HG03520 (cell line): ENCODE data around the gene UBE3D.
"Not testable (repeated sequence)": the region's sequence is repeated elsewhere in the genome, so short reads cannot be mapped to it uniquely, and the experiment has no call there.

Source experiments
- ATAC-seq: cut with Tn5 transposase; IDR thresholded peaks from one replicate; pipeline ENCODE4 v1.9.1; 2021; ENCODE audit warnings: mild to moderate bottlenecking, moderate library complexity; ENCODE audit not compliant: unreplicated experiment

The UBE3D gene

DNA sequence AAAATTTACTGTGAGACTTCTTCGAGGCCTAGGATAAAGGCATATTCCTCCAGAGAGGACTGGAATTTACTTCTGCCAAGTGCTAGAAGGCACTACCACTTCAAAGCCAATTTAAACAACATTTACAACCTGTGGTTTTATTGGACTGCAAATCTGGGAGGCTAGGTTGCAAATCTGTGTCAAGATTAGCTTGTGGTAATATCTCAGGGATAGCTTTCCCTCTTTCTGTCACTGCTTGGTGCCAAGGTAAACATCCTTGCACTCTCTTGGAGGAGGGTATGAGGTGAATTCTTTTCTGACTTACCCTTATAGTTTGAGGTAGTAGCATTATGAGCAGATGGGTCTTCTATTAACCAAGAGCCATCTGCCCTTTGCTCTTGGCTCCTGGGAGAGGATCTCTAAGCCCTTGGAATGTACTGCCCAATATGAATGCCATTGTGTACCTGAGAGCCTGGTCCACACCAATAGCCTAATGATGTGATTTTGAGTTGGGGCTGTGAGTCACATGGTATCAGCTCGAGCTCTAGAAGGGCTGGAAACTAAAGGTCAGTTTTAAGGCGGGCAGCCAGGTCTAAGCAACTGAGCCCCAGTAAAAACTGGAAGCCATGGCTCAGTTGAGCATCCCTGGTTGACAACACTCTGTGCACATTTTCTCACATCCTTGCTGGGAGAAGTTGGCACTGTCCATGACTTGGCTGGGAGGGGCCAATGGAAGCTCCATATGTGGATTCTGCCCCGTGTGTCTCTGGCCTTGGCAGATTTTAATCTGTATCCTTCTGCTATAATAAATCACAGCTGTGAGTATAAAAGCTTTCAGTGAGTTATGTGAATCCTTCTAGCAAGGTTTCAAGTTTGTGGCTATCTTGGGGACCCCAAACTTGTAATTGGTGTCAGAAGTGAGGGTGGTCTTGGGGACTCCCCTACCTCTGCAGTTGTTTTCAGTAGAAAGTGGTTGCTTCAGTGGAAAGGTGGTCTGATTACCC is 188.1 kb downstream of the UBE3D start:
- ATAC-seq: no peak

DNA sequence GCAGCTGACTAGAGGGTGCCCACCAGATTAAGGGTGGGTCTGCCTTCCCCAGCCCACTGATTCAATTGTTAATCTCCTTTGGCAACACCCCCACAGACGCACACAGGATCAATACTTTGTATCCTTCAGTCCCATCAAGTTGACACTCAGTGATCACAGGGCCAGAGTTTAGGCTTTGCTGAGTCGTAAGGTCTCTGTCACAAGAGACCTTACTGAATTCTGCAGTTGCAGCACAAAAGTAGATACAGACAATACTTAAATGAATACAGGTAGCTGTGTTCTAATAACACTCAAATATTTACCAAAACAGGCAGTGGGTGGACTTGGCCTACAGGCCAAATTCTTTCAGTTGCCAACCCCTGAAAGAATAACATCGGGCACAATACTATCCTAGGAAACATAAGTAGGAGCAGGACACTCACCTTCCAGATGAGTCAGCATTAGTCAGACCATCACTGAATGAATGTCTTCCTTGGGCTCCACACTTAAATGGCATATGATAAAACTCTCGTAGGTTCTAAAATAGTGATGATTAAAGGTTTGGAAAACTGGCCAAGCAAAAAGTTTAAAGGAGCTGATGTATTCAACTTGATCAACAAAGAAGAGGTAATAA is 190.0 kb downstream of the UBE3D start:
- no peak for ATAC-seq

DNA sequence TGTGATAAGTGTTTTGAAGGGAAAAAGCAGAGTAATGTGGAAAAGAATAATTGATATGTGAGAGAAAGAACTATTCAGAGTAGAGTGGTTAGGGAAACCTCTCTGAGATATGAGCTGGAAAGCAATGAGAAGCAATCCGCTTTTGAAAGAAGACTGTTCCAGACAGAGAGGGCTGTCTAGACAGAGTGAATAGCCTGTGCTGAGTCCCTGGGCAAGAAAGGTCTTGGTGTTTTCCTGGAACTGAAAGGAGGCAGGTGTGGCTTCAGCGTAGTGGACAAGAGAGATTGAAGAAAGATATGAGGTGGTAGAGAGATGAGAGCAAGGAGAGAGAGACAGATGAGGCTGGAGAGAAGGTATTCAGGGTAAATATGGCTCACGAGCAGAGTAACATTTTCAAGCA is 190.8 kb downstream of the UBE3D start:
- ATAC-seq: no peak

DNA sequence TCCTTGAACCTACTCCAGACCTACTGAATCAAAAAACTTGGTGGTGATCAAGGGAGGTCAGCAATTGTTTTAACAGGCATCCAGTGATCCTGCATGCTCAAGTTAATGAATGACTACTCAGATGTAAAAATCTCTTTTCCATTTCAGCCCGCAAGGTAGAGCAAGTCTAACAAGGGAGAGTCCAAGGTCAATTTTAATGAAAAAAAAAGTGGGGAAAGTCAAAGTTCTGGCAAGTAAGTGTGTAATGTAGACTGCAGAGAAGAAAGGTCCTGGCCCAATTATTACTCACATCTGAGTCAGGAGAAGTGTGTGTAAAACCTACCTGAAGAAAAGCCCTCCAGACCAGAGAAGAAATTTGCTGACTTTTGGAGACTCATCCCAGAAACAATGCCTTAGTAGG is 193.5 kb downstream of the UBE3D start:
- ATAC-seq: no peak

DNA sequence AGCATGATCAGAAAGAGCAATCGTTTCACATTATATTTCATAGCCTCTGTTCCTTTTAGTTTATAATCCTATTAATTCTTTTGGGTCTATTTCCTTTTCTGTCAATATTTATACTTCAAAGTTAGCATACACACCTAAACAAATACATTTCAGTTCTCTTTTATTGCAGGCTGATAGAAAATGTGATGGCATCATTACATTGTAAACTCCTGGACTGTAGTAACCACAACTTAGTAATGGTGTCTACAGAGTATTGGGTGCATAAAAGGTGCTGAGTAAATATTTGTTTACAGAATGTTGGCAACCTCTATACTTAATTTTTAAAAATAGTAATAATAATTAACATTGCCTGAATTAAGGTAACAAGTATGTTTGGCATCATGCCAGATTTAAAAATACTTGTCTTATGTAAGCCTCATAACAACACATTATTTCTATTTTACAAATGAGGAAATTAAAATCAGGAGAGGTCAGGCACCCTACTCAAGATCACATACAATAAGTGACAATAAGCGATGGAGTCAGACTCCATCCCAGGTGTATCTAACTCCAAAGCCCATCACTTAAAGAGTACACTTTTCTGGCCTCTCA is 195.0 kb downstream of the UBE3D start:
- no peak for ATAC-seq

DNA sequence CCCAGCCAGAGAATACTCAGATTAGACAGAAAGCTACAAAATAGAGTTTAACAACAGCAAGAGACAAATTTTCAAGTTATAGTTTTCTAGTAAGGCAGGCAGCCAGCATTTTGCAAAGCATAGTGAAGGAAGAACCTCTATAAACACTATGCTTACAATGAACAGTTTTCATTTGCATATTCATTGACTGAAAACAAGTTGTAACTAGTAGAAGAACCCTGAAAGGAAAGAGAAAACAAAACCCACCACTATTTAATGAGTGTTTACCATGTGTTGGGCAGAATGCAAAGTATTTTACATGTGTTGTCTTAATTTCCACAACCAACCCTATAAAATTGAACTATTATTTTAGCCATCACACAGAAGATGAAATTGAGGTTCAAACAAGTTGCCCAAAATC is 196.1 kb downstream of the UBE3D start:
- ATAC-seq: no peak

DNA sequence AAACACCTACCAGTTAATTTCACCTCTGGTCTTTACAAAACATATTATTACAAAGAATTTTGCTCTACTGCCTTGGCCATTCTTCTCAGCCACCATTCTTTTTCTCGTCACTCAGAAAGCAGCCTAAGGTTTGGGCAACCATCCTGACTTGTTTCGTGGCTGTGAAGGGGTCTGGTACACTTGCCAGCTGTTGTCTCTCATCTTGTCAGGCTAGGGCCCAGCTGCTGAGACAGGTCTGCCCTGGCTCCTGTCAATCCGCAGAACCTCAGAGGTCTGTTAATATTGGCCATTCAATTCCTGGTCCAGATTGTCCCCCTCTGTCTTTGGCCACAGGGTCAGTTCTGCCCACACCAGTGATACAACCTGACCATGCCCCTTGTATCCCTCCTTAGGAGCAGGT is 197.7 kb downstream of the UBE3D start:
- ATAC-seq: no peak

DNA sequence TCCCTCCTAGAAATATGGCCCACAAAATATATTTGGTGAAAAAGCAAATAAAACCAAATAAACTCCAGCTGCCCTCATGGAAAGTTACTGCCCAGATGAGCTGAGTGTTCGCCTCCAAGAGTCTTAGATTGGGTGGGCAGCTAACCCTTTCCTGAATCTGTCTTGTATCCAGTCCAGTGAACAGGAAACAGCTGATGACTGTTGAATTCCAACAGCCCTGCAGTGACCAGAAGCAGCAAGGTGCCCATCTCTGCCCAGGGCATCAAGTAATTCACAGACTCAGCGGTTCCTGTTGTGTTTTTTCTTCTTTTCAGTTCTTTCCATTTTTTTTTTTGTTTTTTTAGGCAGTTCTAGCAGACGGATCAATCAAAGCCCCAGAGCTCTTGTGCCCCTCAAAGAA is 199.2 kb downstream of the UBE3D start:
- no peak for ATAC-seq

DNA sequence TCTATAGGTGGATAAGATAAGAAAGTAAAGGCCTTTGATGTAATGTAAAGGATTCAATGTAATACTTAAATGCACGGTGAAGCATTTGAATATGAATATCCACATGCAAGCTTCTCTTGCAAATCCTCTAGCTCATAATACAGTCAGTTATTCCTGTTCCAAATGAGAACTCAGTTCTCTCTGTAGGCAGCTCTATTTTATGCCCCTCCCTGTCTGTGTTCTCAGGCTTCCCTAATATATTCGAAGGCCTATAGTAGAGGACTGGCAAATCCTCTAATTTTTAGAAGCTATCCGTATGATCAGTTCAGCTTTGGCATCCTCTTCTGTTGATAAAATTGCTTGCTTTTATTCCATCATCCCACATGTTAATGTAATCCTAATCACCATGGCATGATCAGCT is 200.2 kb downstream of the UBE3D start:
- ATAC-seq: no peak

DNA sequence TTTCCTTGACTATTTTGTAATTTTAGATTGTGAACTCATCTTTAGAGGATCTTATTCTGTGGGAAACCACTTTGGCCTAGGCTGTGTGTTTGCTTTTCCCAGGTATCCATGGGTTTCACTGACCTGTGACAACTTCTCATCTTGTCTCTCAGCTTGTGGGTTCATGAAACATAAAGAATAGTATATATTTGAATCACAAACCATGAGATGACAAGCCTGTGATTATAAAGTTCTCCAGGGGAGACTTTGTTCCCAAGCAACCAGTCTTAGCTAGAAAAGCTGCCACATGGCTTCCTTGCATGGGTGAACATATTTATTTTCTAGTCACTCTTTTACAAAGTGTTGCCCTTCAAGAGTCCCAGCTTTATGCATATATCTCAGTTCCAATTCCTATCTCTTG is 201.9 kb downstream of the UBE3D start:
- ATAC-seq: no peak

DNA sequence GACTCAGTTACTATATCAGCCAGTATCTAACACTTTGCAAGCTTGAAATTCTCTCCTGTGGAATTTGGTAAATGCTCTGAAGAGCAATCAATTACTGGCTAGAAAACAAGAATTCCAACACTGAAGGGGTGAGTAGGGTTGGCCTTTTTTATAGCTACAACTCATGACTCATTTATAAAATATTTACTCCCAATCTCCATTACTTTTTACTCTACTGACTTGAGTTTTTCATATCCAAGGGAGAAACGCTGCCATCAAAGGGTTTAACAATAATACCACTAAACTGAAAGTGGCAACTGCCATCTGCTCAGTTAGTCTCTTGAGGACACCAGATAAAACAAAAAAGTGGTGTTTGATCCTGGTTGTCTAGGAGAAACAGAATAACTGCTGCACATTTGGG is 203.1 kb downstream of the UBE3D start:
- no peak for ATAC-seq

DNA sequence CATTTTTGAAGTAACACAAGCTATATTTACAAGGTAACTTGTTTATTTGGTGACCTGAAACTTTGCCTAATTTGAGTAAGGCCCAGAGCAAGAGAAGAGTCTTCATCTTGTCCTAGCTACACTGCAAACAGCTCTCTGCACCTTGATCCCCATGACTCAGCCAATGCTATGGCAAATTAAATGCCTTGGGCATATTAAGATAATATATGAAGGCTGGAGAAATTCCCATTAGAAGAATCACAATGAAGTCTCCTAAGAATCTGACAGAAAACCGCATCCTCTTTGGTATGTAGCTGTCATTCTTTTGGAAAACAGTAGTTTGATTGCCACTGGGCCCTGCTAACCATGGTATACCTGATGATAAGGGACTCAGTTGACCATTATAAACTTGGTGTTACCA is 204.5 kb downstream of the UBE3D start:
- ATAC-seq: no peak

DNA sequence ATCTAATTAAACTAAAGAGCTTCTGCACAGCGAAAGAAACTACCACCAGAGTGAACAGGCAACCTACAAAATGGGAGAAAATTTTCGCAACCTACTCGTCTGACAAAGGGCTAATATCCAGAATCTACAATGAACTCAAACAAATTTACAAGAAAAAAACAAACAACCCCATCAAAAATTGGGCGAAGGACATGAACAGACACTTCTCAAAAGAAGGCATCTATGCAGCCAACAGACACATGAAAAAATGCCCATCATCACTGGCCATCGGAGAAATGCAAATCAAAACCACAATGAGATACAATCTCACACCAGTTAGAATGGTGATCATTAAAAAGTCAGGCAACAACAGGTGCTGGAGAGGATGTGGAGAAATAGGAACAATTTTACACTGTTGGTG is 209.6 kb downstream of the UBE3D start:
- ATAC-seq: not testable (repeated sequence)

DNA sequence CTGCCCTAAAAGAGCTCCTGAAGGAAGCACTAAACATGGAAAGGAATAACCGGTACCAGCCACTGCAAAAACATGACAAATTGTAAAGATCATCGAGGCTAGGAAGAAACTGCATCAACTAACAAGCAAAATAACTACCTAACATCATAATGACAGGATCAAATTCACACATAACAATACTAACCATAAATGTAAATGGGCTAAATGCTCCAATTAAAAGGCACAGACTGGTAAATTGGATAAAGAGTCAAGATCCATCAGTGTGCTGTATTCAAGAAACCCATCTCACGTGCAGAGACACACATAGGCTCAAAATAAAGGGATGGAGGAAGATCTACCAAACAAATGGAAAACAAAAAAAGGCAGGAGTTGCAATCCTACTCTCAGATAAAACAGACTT is 212.7 kb downstream of the UBE3D start:
- ATAC-seq: not testable (repeated sequence)

DNA sequence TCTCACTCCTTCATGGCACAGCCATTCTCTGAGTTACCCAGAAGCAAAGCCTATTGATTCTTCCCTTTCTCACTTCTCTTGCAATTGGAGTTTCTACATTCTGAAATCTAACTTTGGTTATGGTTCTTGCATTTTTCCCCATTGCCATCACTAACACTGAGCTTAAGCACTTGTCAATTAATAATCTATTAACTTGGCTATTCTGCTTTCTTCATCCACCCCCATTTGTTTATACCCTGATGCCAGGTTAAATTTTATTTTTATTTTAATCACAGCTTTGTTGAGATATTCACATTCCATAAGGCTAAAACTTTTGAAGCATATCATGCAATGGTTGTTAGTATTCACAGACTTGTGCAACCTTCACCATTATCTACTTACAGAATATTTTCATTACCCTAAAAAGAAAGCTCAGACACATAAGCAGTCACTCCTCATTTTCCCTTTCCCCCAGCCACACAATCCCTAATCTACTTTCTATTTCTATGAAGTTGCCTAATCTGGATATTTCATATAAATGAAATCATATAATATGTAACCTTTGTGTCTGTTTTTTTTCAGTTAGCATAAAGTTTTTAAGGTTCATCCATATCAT is 222.3 kb downstream of the UBE3D start:
- no peak for ATAC-seq

DNA sequence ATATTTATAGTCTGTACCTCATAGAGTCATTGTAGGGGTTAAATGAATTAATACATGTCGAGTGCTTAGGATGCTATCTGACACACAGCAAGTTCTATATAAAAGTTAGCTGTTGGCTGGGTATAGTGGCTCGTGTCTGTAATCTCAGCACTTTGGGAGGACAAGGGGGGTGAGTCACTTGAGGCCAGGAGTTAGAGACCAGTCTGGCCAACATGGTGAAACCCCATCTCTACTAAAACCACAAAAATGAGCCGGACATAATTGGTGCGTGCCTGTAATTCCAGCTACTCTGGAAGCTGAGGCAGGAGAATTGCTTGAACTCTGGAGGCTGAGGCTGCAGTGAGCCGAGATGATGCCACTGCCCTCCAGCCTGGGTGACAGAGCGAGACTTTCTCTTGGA is 222.9 kb downstream of the UBE3D start:
- no peak for ATAC-seq
